HEK293 (cell line): ENCODE data around the gene HMGN4.

Experiments used
- HOXA7 ChIP-seq: sonication (generic); formaldehyde crosslinking; IDR thresholded peaks from 2 replicates; pipeline ENCODE4 v1.8.1; 2022; ENCODE audit warnings: missing genetic modification reagents, borderline replicate concordance
- INSM2 ChIP-seq: fragments of 450-650 bp; formaldehyde crosslinking; IDR thresholded peaks from 2 replicates; pipeline ENCODE4 v1.5.1; 2016; ENCODE audit warnings: missing biosample characterization, missing genetic modification characterization
- RBAK ChIP-seq: fragments of 450-650 bp; formaldehyde crosslinking; IDR thresholded peaks from 2 replicates; pipeline ENCODE4 v1.5.1; 2016; ENCODE audit warnings: missing biosample characterization, missing genetic modification characterization
- WT1 ChIP-seq: fragments of 450-650 bp; formaldehyde crosslinking; IDR thresholded peaks from 2 replicates; pipeline ENCODE4 v1.5.1; 2016; ENCODE audit warnings: missing biosample characterization, missing genetic modification characterization
- ZBTB20 ChIP-seq: fragments of 450-650 bp; formaldehyde crosslinking; IDR thresholded peaks from 2 replicates; pipeline ENCODE4 v1.5.1; 2016; ENCODE audit warnings: missing biosample characterization, missing genetic modification characterization
- ZBTB7A ChIP-seq: fragments of 450-650 bp; formaldehyde crosslinking; IDR thresholded peaks from 2 replicates; pipeline ENCODE4 v1.5.1; 2016; ENCODE audit warnings: low read depth, missing biosample characterization, missing genetic modification characterization
- ZEB2 ChIP-seq: fragments of 450-650 bp; formaldehyde crosslinking; IDR thresholded peaks from 2 replicates; pipeline ENCODE4 v1.5.1; 2016; ENCODE audit warnings: missing biosample characterization, missing genetic modification characterization
- ZNF10 ChIP-seq: fragments of 450-650 bp; formaldehyde crosslinking; IDR thresholded peaks from 2 replicates; pipeline ENCODE4 v1.5.1; 2017; ENCODE audit warnings: missing biosample characterization, missing genetic modification characterization
- ZNF114 ChIP-seq: fragments of 450-650 bp; formaldehyde crosslinking; IDR thresholded peaks from 2 replicates; pipeline ENCODE4 v1.5.0; 2017; ENCODE audit warnings: missing biosample characterization, missing genetic modification characterization
- ZNF121 ChIP-seq: fragments of 450-650 bp; formaldehyde crosslinking; IDR thresholded peaks from 2 replicates; pipeline ENCODE4 v1.5.1; 2016; ENCODE audit warnings: missing biosample characterization, missing genetic modification characterization
- ZNF19 ChIP-seq: fragments of 450-650 bp; formaldehyde crosslinking; IDR thresholded peaks from 2 replicates; pipeline ENCODE4; 2016; ENCODE audit warnings: missing biosample characterization, missing genetic modification characterization, low read depth
- ZNF248 ChIP-seq: fragments of 450-650 bp; formaldehyde crosslinking; IDR thresholded peaks from 2 replicates; pipeline ENCODE4 v1.5.1; 2017; ENCODE audit warnings: missing biosample characterization, missing genetic modification characterization
- ZNF394 ChIP-seq: fragments of 450-650 bp; formaldehyde crosslinking; IDR thresholded peaks from 2 replicates; pipeline ENCODE4 v1.5.1; 2016; ENCODE audit warnings: missing biosample characterization, missing genetic modification characterization, mild to moderate bottlenecking, moderate library complexity, borderline replicate concordance
- ZNF398 ChIP-seq: fragments of 450-650 bp; formaldehyde crosslinking; IDR thresholded peaks from 2 replicates; pipeline ENCODE4 v1.5.1; 2017; ENCODE audit warnings: missing biosample characterization, missing genetic modification characterization
- ZNF510 ChIP-seq: fragments of 450-650 bp; formaldehyde crosslinking; IDR thresholded peaks from 2 replicates; pipeline ENCODE4 v1.5.1; 2018; ENCODE audit warnings: mild to moderate bottlenecking, missing genetic modification characterization, missing biosample characterization; ENCODE audit not compliant: insufficient replicate concordance
- ZNF513 ChIP-seq: fragments of 450-650 bp; IDR thresholded peaks from 2 replicates; pipeline ENCODE4 v1.5.1; 2018; ENCODE audit warnings: missing biosample characterization, missing genetic modification characterization
- ZNF521 ChIP-seq: fragments of 450-650 bp; formaldehyde crosslinking; IDR thresholded peaks from 2 replicates; pipeline ENCODE4 v1.5.1; 2017; ENCODE audit warnings: missing biosample characterization, mild to moderate bottlenecking, missing genetic modification characterization
- ZNF530 ChIP-seq: fragments of 450-650 bp; formaldehyde crosslinking; IDR thresholded peaks from 2 replicates; pipeline ENCODE4 v1.5.1; 2016; ENCODE audit warnings: low read depth, missing biosample characterization, missing genetic modification characterization
- ZNF571 ChIP-seq: fragments of 450-650 bp; formaldehyde crosslinking; IDR thresholded peaks from 2 replicates; pipeline ENCODE4 v1.5.0; 2017; ENCODE audit warnings: missing biosample characterization, missing genetic modification characterization
- ZNF585B ChIP-seq: fragments of 450-650 bp; formaldehyde crosslinking; IDR thresholded peaks from 2 replicates; pipeline ENCODE4 v1.5.1; 2016; ENCODE audit warnings: missing biosample characterization, missing genetic modification characterization
- ZNF623 ChIP-seq: fragments of 450-650 bp; formaldehyde crosslinking; IDR thresholded peaks from 2 replicates; pipeline ENCODE4 v1.5.1; 2016; ENCODE audit warnings: missing biosample characterization, missing genetic modification characterization
- ZNF639 ChIP-seq: fragments of 450-650 bp; formaldehyde crosslinking; IDR thresholded peaks from 2 replicates; pipeline ENCODE4 v1.5.1; 2016; ENCODE audit warnings: missing biosample characterization, missing genetic modification characterization
- ZNF660 ChIP-seq: fragments of 450-650 bp; IDR thresholded peaks from 2 replicates; pipeline ENCODE4 v1.5.1; 2018; ENCODE audit warnings: missing biosample characterization, mild to moderate bottlenecking, missing genetic modification characterization
- ZNF704 ChIP-seq: fragments of 450-650 bp; formaldehyde crosslinking; IDR thresholded peaks from 2 replicates; pipeline ENCODE4 v1.5.1; 2016; ENCODE audit warnings: missing biosample characterization, missing genetic modification characterization
- ZNF747 ChIP-seq: fragments of 450-650 bp; formaldehyde crosslinking; IDR thresholded peaks from 2 replicates; pipeline ENCODE4 v1.5.1; 2016; ENCODE audit warnings: missing biosample characterization, missing genetic modification characterization
- ZSCAN4 ChIP-seq: fragments of 450-650 bp; formaldehyde crosslinking; IDR thresholded peaks from 2 replicates; pipeline ENCODE4 v1.5.1; 2017; ENCODE audit warnings: missing biosample characterization, missing genetic modification characterization
- TF ChIP-seq, protein P1 (sequence below): fragments of 450-650 bp; formaldehyde crosslinking; IDR thresholded peaks from 2 replicates; pipeline ENCODE4 v1.5.1; 2016; ENCODE audit warnings: missing biosample characterization, missing genetic modification characterization
- TF ChIP-seq, protein P2 (sequence below): fragments of 450-650 bp; formaldehyde crosslinking; IDR thresholded peaks from 2 replicates; pipeline ENCODE4 v1.5.1; 2016; ENCODE audit warnings: missing biosample characterization, missing genetic modification characterization, borderline replicate concordance

HMGN4 gene

GRCh38 chr6:26571592-26572296 lies 33.6 kb downstream of the HMGN4 start (continued):
- TF ChIP-seq ZSCAN4: peak; percentile 22; the same call in 1 of the 2 replicates
- no peak for TF ChIP-seq ZNF530 (tag by site-specific recombination)
- peak; percentile 32 for TF ChIP-seq ZNF510 (tag by site-specific recombination)
- peak; percentile 27; the same call in 1 of the 2 replicates for TF ChIP-seq ZBTB20
- TF ChIP-seq RBAK (tag by site-specific recombination): 0 out of 2 replicates have a peak, but pooled peaks have one; percentile 44
- no peak for TF ChIP-seq ZNF704 (tag by site-specific recombination)
- no peak for TF ChIP-seq ZNF19 (tag by site-specific recombination)
- TF ChIP-seq, protein P1, sequence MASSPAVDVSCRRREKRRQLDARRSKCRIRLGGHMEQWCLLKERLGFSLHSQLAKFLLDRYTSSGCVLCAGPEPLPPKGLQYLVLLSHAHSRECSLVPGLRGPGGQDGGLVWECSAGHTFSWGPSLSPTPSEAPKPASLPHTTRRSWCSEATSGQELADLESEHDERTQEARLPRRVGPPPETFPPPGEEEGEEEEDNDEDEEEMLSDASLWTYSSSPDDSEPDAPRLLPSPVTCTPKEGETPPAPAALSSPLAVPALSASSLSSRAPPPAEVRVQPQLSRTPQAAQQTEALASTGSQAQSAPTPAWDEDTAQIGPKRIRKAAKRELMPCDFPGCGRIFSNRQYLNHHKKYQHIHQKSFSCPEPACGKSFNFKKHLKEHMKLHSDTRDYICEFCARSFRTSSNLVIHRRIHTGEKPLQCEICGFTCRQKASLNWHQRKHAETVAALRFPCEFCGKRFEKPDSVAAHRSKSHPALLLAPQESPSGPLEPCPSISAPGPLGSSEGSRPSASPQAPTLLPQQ (tag by site-specific recombination): peak; percentile 84
- no peak for TF ChIP-seq ZNF121 (tag by site-specific recombination)
- TF ChIP-seq INSM2 (tag by site-specific recombination): peak; percentile 81
- no peak for TF ChIP-seq ZNF747 (tag by site-specific recombination)
- TF ChIP-seq ZNF114: no peak
- TF ChIP-seq ZNF248: no peak
- peak; percentile 96 for TF ChIP-seq ZBTB7A (tag by site-specific recombination)
- no peak for TF ChIP-seq HOXA7
- TF ChIP-seq ZNF398 (tag by site-specific recombination): peak; percentile 74
- no peak for TF ChIP-seq ZNF585B
- peak; percentile 68 for TF ChIP-seq ZNF639 (tag by site-specific recombination)
- TF ChIP-seq WT1 (tag by site-specific recombination): peak; percentile 98
- TF ChIP-seq, protein P2, sequence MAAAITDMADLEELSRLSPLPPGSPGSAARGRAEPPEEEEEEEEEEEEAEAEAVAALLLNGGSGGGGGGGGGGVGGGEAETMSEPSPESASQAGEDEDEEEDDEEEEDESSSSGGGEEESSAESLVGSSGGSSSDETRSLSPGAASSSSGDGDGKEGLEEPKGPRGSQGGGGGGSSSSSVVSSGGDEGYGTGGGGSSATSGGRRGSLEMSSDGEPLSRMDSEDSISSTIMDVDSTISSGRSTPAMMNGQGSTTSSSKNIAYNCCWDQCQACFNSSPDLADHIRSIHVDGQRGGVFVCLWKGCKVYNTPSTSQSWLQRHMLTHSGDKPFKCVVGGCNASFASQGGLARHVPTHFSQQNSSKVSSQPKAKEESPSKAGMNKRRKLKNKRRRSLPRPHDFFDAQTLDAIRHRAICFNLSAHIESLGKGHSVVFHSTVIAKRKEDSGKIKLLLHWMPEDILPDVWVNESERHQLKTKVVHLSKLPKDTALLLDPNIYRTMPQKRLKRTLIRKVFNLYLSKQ (tag by site-specific recombination): no peak
- TF ChIP-seq ZNF571 (tag by site-specific recombination): no peak
- TF ChIP-seq ZNF10 (tag by site-specific recombination): peak; percentile 22; the same call in 1 of the 2 replicates
- no peak for TF ChIP-seq ZNF623 (tag by site-specific recombination)
- TF ChIP-seq ZNF660: peak; percentile 95
- peak; percentile 91 for TF ChIP-seq ZEB2
- peak; percentile 84; the same call in 1 of the 2 replicates for TF ChIP-seq ZNF394 (tag by site-specific recombination)
- TF ChIP-seq ZNF513 (tag by site-specific recombination): peak; percentile 39; the same call in 1 of the 2 replicates
- no peak for TF ChIP-seq ZNF521 (tag by site-specific recombination)
